HG02852 (cell line): Measurements from ENCODE around the gene PRAMEF5.
"Not testable (repeated sequence)": the region's sequence is repeated elsewhere in the genome, so short reads cannot be mapped to it uniquely, and the experiment has no call there.

Experiments used
- ATAC-seq: cut with Tn5 transposase; IDR thresholded peaks from one replicate; pipeline ENCODE4 v1.9.1; 2021; ENCODE audit warnings: mild to moderate bottlenecking, moderate library complexity; ENCODE audit not compliant: unreplicated experiment

The PRAMEF5 gene

GRCh38 chr1:13265124-13265523 lies 11.1 kb downstream of the PRAMEF5 start:
- ATAC-seq, result not testable (repeated sequence)

GRCh38 chr1:13277016-13277415 lies 23.0 kb downstream of the PRAMEF5 start:
- not testable (repeated sequence) for ATAC-seq

- not testable (repeated sequence) for ATAC-seq
Observed at GRCh38 chr1:13279617-13280016, 25.6 kb downstream of the PRAMEF5 start.

GRCh38 chr1:13285037-13285436 lies 31.0 kb downstream of the PRAMEF5 start, which contains the start of gene PRAMEF8:
Gene PRAMEF8 (minus strand): TSS chr1:13285137. CDS start chr1:13284091, 1,046 bp downstream.
- ATAC-seq, result not testable (repeated sequence)

- not testable (repeated sequence) for ATAC-seq
Observed at GRCh38 chr1:13289030-13289429, 35.0 kb downstream of the PRAMEF5 start.

- not testable (repeated sequence) for ATAC-seq
Observed at GRCh38 chr1:13297216-13297931, 43.4 kb downstream of the PRAMEF5 start.

- ATAC-seq, result not testable (repeated sequence)
Observed at GRCh38 chr1:13298699-13299098, 44.7 kb downstream of the PRAMEF5 start.

- not testable (repeated sequence) for ATAC-seq
Observed at GRCh38 chr1:13302197-13302596, 48.2 kb downstream of the PRAMEF5 start.

- ATAC-seq, result not testable (repeated sequence)
Observed at GRCh38 chr1:13303239-13303638, 49.2 kb downstream of the PRAMEF5 start, which contains the start of gene PRAMEF33. Gene PRAMEF33 (plus strand): TSS chr1:13303539. CDS start chr1:13305955, 2,416 bp downstream.
